IMR-90 (cell line): ENCODE data around the gene HRH2. TPM values are rescaled to one million over a fixed set of nuclear protein-coding genes. Genes with fewer than 3 reads are reported as not detected.

ENCODE experiments used
- ATAC-seq: fragments of 200-7000 bp; cut with Tn5 transposase; 2 replicates; pipeline ENCODE4 v1.9.1; 2020; ENCODE audit warnings: low read depth, mild to moderate bottlenecking, moderate library complexity
- BruUV-seq: library from RNA; stranded (reverse); fragments of 400-500 nt; replicated peaks from 2 replicates; lab custom pipeline; 2021; lab: Mats Ljungman, UMichigan
- CTCF ChIA-PET: fragments of 300-600 bp; formaldehyde crosslinking; extraction: SDS; loops from one replicate; lab custom pipeline; 2021; ENCODE audit warnings: antibody characterized with exemption; lab: Yijun Ruan, JAX
- POLR2A ChIA-PET: fragments of 300-600 bp; sonication (Branson Sonifier 250); formaldehyde crosslinking; loops from one replicate; lab custom pipeline; 2022; ENCODE audit warnings: antibody characterized with exemption; ENCODE audit not compliant: unreplicated experiment; lab: Charles Lee
- DNase-seq: peaks from one replicate; pipeline ENCODE4 v3.0.0; 2013
- H2AFZ ChIP-seq: replicated peaks from 2 replicates; pipeline ENCODE3; 2013; ENCODE audit warnings: low read length, mild to moderate bottlenecking; ENCODE audit not compliant: poor library complexity
- H2AK5ac ChIP-seq: 2 replicates; pipeline ENCODE4 v1.6.1; 2013; ENCODE audit warnings: low read depth, low read length, inconsistent platforms
- H2AK9ac ChIP-seq: replicated peaks from 2 replicates; pipeline ENCODE3; 2013; ENCODE audit warnings: mild to moderate bottlenecking, low read depth, low read length, moderate library complexity; ENCODE audit not compliant: poor library complexity
- H2BK120ac ChIP-seq: 2 replicates; pipeline ENCODE4 v1.6.1; 2013; ENCODE audit warnings: low read depth, low read length, inconsistent platforms
- H2BK15ac ChIP-seq: 3 replicates; pipeline ENCODE4 v1.6.1; 2013; ENCODE audit warnings: low read depth, low read length, inconsistent platforms
- H2BK20ac ChIP-seq: 2 replicates; pipeline ENCODE4 v1.6.1; 2013; ENCODE audit warnings: low read depth, mild to moderate bottlenecking, inconsistent platforms, low read length, moderate library complexity
- H2BK5ac ChIP-seq: 2 replicates; pipeline ENCODE4 v1.6.1; 2013; ENCODE audit warnings: mild to moderate bottlenecking, low read depth, low read length, inconsistent platforms; ENCODE audit not compliant: poor library complexity, severe bottlenecking
- H3K14ac ChIP-seq: replicated peaks from 2 replicates; pipeline ENCODE4 v1.6.1; 2013; ENCODE audit warnings: low read depth, low read length, inconsistent platforms
- H3K18ac ChIP-seq: 2 replicates; pipeline ENCODE4 v1.6.1; 2013; ENCODE audit warnings: low read depth, low read length, control low read depth
- H3K23ac ChIP-seq: 2 replicates; pipeline ENCODE4 v1.6.1; 2013; ENCODE audit warnings: low read depth, low read length, inconsistent platforms
- H3K27ac ChIP-seq: 2 replicates; pipeline ENCODE4 v1.5.1; 2013; ENCODE audit warnings: mild to moderate bottlenecking, control low read depth, low read length; ENCODE audit not compliant: insufficient read depth
- H3K27me3 ChIP-seq: 2 replicates; pipeline ENCODE4 v1.6.1; 2013; ENCODE audit warnings: low read length; ENCODE audit not compliant: control insufficient read depth, insufficient read depth
- H3K36me3 ChIP-seq: 2 replicates; pipeline ENCODE4 v1.6.1; 2013; ENCODE audit warnings: low read length, mixed read lengths; ENCODE audit not compliant: control insufficient read depth, insufficient read depth
- H3K4ac ChIP-seq: 2 replicates; pipeline ENCODE4 v1.6.1; 2013; ENCODE audit warnings: low read depth, low read length, inconsistent platforms
- H3K4me1 ChIP-seq: 2 replicates; pipeline ENCODE4 v1.6.1; 2013; ENCODE audit warnings: low read length, mixed read lengths; ENCODE audit not compliant: control insufficient read depth, insufficient read depth
- H3K4me2 ChIP-seq: 2 replicates; pipeline ENCODE4 v1.6.1; 2013; ENCODE audit warnings: low read depth, mild to moderate bottlenecking, control low read depth, low read length, moderate library complexity
- H3K4me3 ChIP-seq: 2 replicates; pipeline ENCODE4 v1.5.1; 2013; ENCODE audit warnings: low read depth, mild to moderate bottlenecking, control low read depth, low read length, moderate library complexity; ENCODE audit not compliant: insufficient read depth
- H3K56ac ChIP-seq: 2 replicates; pipeline ENCODE4 v1.6.1; 2013; ENCODE audit warnings: low read length, inconsistent platforms; ENCODE audit not compliant: insufficient read depth; ENCODE audit errors: extremely low read depth
- H3K79me1 ChIP-seq, 2 experiments: 2 replicates each; pipeline ENCODE4 v1.6.1; 2013; ENCODE audit warnings: low read length in 2 of 2, inconsistent platforms in 1 of 2, low read depth in 1 of 2
- H3K9ac ChIP-seq: 2 replicates; pipeline ENCODE4 v1.6.1; 2013; ENCODE audit warnings: low read depth, low read length, control low read depth
- H3K9me1 ChIP-seq: 2 replicates; pipeline ENCODE4 v1.6.1; 2013; ENCODE audit warnings: low read length, inconsistent platforms; ENCODE audit not compliant: insufficient read depth
- H3K9me3 ChIP-seq: 2 replicates; pipeline ENCODE4 v1.6.1; 2013; ENCODE audit warnings: low read length; ENCODE audit not compliant: control insufficient read depth, insufficient read depth
- H4K20me1 ChIP-seq: 2 replicates; pipeline ENCODE4 v1.6.1; 2013; ENCODE audit warnings: low read length, inconsistent platforms; ENCODE audit not compliant: insufficient read depth
- H4K5ac ChIP-seq: 2 replicates; pipeline ENCODE4 v1.6.1; 2013; ENCODE audit warnings: mild to moderate bottlenecking, low read depth, low read length, control low read depth
- H4K8ac ChIP-seq, 2 experiments: 2 replicates each; pipeline ENCODE4 v1.6.1; 2013; ENCODE audit warnings: low read depth in 2 of 2, low read length in 2 of 2, control low read depth in 1 of 2, inconsistent platforms in 1 of 2
- H4K91ac ChIP-seq: 2 replicates; pipeline ENCODE4 v1.6.1; 2013; ENCODE audit warnings: low read depth, low read length, inconsistent platforms; ENCODE audit not compliant: insufficient read depth
- BHLHE40 ChIP-seq: fragments of 150-350 bp; IDR thresholded peaks from 2 replicates; pipeline ENCODE4 v1.6.1; 2016; ENCODE audit warnings: mild to moderate bottlenecking, low read depth, low read length
- CEBPB ChIP-seq: IDR thresholded peaks from 2 replicates; pipeline ENCODE4 v1.6.1; 2012; ENCODE audit warnings: low read depth, low read length, improper control_type of control experiment
- CHD1 ChIP-seq: IDR thresholded peaks from 2 replicates; pipeline ENCODE4 v1.6.1; 2012; ENCODE audit warnings: low read depth, low read length, improper control_type of control experiment
- CTCF ChIP-seq: conservative IDR thresholded peaks from 2 replicates; pipeline ENCODE4 v1.5.1; 2012; ENCODE audit warnings: mild to moderate bottlenecking, low read depth, low read length, improper control_type of control experiment
- ELK1 ChIP-seq: fragments of 150-350 bp; IDR thresholded peaks from 2 replicates; pipeline ENCODE4 v1.6.1; 2016; ENCODE audit warnings: low read depth, mild to moderate bottlenecking, low read length, moderate library complexity, borderline replicate concordance
- FOS ChIP-seq: fragments of 150-350 bp; IDR thresholded peaks from 2 replicates; pipeline ENCODE4 v1.6.1; 2016; ENCODE audit warnings: low read depth, low read length
- MAFK ChIP-seq: IDR thresholded peaks from 2 replicates; pipeline ENCODE4 v1.6.1; 2012; ENCODE audit warnings: low read depth, low read length, improper control_type of control experiment
- MAZ ChIP-seq: IDR thresholded peaks from 2 replicates; pipeline ENCODE4 v1.6.1; 2012; ENCODE audit warnings: low read depth, mild to moderate bottlenecking, low read length, improper control_type of control experiment, moderate library complexity, borderline replicate concordance
- MXI1 ChIP-seq: IDR thresholded peaks from 2 replicates; pipeline ENCODE4 v1.6.1; 2012; ENCODE audit warnings: low read depth, mild to moderate bottlenecking, low read length, moderate library complexity, borderline replicate concordance
- NFE2L2 ChIP-seq: fragments of 150-350 bp; IDR thresholded peaks from 2 replicates; pipeline ENCODE4 v1.6.1; 2016; ENCODE audit warnings: low read depth, mild to moderate bottlenecking, low read length
- RAD21 ChIP-seq: IDR thresholded peaks from 2 replicates; pipeline ENCODE4 v1.6.1; 2012; ENCODE audit warnings: low read length, improper control_type of control experiment
- RCOR1 ChIP-seq: IDR thresholded peaks from 2 replicates; pipeline ENCODE4 v1.6.1; 2012; ENCODE audit warnings: mild to moderate bottlenecking, low read length, improper control_type of control experiment; ENCODE audit not compliant: insufficient replicate concordance
- WGBS, 2 experiments: methylation state at CpG; one replicate each; pipeline versions ENCODE4 v1.1.5 to v1.1.7; 2013; ENCODE audit warnings: missing lambda C conversion rate in 2 of 2; ENCODE audit not compliant: insufficient read length in 1 of 2; ENCODE audit errors: extremely low coverage in 2 of 2; 5-methylcytosine and 5-hydroxymethylcytosine counted together
- dilution Hi-C: fragments of 300-500 bp; cut with HindIII; formaldehyde crosslinking; loops from one replicate; pipeline ENCODE4 v1.14.3; 2018; ENCODE audit warnings: low sequenced_read_pairs; ENCODE audit not compliant: unreplicated experiment
- in situ Hi-C: fragments of 300-500 bp; cut with MboI; formaldehyde crosslinking; loops from 3 replicates; pipeline ENCODE4 v1.14.3; 2019; ENCODE audit warnings: low sequenced_read_pairs, inconsistent platforms, mixed read lengths
- intact Hi-C: fragments of 100-400 bp; cut with micrococcal nuclease; formaldehyde crosslinking; loops from 2 replicates; pipeline ENCODE4 v1.10.0; 2022
- polyA plus RNA-seq, 3 experiments: library from polyadenylated mRNA; depleted of rRNA; stranded (reverse); fragments of >200 nt; gene quantifications; 2 replicates each; pipeline ENCODE4 v1.2.3, GENCODE V29; 2012; ENCODE audit warnings: low replicate concordance in 1 of 3
- total RNA-seq: library from RNA; depleted of rRNA; stranded (reverse); fragments of >200 nt; gene quantifications from 2 replicates; pipeline ENCODE4 v1.2.3, GENCODE V29; 2012

Gene HRH2
- total and polyA plus RNA-seq, 2 of the 4 experiments (the other 2 are of a cell fraction), result not detected

DNA sequence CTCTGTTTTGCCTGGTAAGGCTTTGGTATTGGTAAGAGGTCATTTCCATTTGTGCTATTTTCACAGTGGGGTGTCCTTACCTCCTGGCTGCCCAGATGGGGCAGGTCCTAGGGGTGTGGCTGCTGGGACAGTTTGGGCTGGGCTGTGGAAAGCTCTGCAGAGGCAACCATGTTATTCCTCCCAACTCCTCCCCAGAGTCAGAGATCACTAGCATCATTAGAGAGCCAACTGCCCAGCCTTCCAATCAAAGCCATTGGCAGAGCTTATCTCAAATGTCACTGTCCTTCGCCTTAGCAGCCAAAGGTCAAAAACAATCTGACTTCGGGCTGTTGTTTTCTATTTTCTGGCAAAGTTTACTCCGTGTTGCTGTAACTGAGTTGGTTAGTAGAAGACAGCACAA is 33.6 kb upstream of the HRH2 start:
- H4K5ac ChIP-seq, result no peak overlapping the region
- H3K4me3 ChIP-seq, result no peak overlapping the region
- ATAC-seq (no peak), DNase-seq (no peak)
- H3K56ac ChIP-seq, result no peak overlapping the region
- no peaks in the 10 kb centered on the region for H3K9me1 ChIP-seq
- H4K8ac ChIP-seq, result no peak overlapping the region
- no peak overlapping the region for H2AFZ ChIP-seq
- no peak overlapping the region for H3K9ac ChIP-seq
- no TSS peak for BruUV-seq
- ChIA-PET CTCF (no interaction called here), POLR2A (no interaction called here)
- H3K9me3 ChIP-seq, result peaks cover 28% of the 10 kb centered on the region
- no peak overlapping the region for H3K23ac ChIP-seq
- H2BK15ac ChIP-seq, result no peak overlapping the region
- intact Hi-C loops (no loop called here), dilution Hi-C loops (no loop called here), in situ Hi-C loops (no loop called here)
- H2BK120ac ChIP-seq, result no peak overlapping the region
- no peak overlapping the region for H2BK5ac ChIP-seq
- H4K91ac ChIP-seq, result no peak overlapping the region
- H3K79me1 ChIP-seq, result no peaks in the 10 kb centered on the region
- H2AK9ac ChIP-seq, result no peak overlapping the region
- H2BK20ac ChIP-seq, result no peak overlapping the region
- H3K4ac ChIP-seq, result no peak overlapping the region
- H3K27ac ChIP-seq, result no peak overlapping the region
- no peak overlapping the region for H2AK5ac ChIP-seq
- TF ChIP-seq CEBPB (no peak), CTCF (no peak), FOS (no peak), NFE2L2 (no peak), RAD21 (no peak), CHD1 (no peak), RCOR1 (no peak), BHLHE40 (no peak), MXI1 (no peak), MAZ (no peak), MAFK (no peak), ELK1 (no peak)
- no peaks in the 10 kb centered on the region for H4K20me1 ChIP-seq
- no peaks in the 10 kb centered on the region for H3K36me3 ChIP-seq
- H3K27me3 ChIP-seq, result no peaks in the 10 kb centered on the region
- H3K18ac ChIP-seq, result no peak overlapping the region
- 0% methylated on average over 1 of the region's 3 CpGs; no CpG with 5 or more reads in 1 of the 2 experiments for WGBS, 2 experiments
- H3K14ac ChIP-seq, result no peak overlapping the region
- H3K4me1 ChIP-seq, result no peaks in the 10 kb centered on the region
- no peak overlapping the region for H3K4me2 ChIP-seq
